HG03520 (cell line): Measurements from ENCODE around the gene HHIP.
A peak's percentile ranks its signal among the peaks of the same experiment; 100 is the strongest.

Source experiments
- ATAC-seq: cut with Tn5 transposase; IDR thresholded peaks from one replicate; pipeline ENCODE4 v1.9.1; 2021; ENCODE audit warnings: mild to moderate bottlenecking, moderate library complexity; ENCODE audit not compliant: unreplicated experiment

Gene HHIP

DNA sequence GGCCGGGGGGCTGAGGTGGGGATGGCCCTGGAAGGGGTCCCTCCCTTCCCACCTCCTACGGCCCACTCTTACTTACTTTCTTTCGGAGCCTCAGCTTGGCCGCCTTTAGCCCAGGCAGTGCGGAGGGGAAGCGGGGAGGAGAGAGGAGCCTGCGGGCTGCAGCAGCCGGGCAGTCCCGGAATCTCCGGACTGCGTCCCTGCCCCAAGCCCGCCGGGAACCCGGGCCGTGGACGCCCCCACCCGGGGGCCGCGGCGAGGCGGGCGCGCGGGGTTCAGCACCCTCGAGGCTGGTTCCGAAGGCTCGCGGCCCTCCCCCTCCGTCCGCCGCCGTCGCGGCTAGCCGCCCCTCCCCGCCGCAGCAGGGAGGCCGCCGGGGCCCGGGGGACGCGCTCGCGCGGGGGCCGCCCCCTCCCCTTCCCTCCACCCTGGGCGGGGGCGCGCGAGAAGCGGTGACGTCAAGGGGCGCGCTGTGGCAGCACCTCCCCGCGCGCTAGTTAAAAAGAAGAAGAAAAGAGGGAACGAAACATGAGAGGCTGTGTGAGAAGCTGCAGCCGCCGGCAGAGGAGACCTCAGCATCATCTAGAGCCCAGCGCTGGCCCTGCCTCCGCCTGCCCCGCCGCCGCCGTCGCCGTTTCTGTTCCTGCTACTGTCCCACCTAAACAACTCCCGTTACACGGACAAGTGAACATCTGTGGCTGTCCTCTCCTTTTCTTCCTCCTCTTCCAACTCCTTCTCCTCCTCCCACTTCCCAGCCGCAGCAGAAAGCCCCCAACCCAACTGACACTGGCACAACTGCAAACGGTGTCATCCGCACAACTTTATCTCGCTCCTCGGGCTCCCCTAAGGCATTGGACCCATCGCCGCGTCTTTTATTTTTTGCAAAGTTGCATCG lies at the start of gene HHIP:
TSS of gene HHIP (plus strand) at position 526 of the 892 bp plus-strand sequence. CDS start 520 bp downstream, outside the sequence.
- no peak for ATAC-seq

DNA sequence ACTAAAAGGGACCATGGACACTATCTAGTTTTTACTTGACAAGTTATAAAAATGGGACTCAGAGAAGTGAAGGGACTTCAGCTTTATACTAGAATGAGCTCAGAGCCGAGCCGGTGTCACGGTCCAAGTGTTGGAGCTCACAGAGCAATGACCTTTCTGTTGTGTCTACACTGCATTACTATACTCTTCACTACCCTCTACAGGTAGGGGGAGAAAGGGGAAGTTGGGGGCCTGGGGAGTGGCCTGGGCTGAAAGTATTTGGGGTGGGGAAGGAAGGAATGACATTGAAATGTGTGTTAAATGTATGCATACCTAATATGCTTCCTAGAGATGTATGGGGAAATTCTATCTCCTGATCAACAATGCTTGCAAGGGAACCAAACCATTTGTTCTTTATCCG lies 48.8 kb upstream of the HHIP start:
- no peak for ATAC-seq

GRCh38 chr4:144599621-144600020 lies 46.3 kb upstream of the HHIP start:
- ATAC-seq: no peak

DNA sequence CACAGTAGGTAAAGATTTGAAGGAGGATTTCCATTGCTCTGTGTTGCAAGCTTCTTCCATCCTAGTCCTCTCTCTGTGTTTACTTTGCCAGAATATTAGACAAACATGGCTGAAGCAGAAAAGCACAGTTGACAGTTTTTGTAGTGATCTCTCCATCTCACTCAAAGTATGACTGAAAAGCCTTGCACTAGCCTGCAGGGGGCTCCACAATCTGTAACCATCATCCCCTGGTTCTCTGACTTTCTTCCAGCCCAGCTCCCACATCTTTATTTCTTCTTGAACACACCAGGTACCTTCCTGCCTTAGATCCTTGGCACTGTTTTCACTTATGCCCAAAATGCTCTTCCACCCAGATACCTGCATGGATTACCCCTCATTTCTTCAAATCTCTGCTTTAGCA lies 34.1 kb upstream of the HHIP start:
- ATAC-seq: no peak

DNA sequence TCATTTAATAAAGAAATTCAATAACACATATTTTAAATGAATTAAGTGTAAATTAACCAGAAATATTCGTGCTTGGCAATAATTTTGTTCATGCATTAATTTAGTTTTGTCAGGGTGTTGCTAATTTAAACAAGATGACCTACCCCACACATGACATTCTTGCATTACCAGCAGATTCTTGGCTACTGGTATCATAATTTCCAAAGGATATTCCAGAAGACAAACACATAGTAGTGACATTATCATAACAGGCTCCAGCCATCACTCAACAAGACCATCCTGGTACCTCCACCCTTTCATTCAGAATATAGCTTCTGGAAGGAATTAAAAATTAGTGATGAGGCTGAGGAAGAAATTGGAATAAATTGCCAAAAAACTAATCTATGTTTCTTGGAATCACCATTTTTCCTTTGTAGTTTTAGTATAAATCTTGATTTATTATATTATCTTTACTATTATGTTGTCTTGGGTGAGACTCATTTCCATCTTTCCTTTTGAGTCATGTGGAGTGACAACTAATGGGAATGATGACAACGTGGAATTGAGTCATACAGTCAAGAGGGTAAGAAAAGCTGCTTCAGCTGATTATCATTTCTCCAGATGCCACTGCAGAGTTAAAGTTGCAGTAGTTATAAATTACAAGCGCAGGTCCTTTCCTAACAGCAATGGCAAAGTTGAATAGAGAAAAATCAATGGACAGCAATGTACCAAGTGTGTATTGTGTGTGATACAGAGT lies 30.9 kb upstream of the HHIP start:
- ATAC-seq: no peak

DNA sequence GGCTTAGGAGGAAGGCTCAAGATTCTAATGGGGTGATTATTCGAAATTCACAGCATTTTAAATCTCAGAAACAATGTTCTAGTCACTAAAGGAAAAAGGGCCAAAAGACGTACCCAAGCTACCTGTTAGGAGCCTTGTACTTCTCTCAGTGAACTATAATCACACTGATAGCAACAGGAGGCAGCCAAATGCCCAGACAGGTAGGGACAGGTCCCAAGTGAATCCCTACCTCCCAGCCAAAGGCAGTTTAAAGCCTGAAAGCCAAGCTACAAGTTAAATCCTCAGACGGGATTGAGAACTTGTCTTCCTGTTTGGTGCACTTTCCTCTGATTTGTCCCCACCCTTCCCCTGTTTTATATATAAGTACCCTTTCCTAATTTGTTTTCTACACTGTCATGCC lies 24.3 kb upstream of the HHIP start:
- ATAC-seq: no peak

DNA sequence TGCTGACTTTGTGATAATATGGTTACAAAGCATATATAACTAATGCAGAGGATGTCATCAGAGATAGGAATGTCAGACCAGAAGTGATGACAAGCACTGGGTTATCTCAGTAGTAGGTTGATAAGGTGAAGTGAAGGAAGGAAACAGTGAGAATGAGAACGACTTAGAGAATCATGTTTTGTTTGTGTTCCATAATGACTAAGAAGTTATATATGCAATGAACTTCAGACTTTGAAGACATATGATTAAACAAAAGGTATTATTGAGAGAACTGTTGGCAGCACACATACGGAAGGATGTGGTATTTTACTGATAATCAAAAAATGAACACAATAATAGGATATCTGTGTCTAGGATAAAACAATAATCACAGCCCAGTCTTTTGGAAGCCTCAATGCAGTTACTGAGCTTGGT lies 18.3 kb upstream of the HHIP start:
- no peak for ATAC-seq

- ATAC-seq: no peak
Measured at GRCh38 chr4:144633215-144633614, 12.7 kb upstream of the HHIP start.

GRCh38 chr4:144634978-144635747 lies 10.8 kb upstream of the HHIP start:
- ATAC-seq: peak; percentile 99

- no peak for ATAC-seq
Measured at GRCh38 chr4:144644368-144645101, 1.4 kb upstream of the HHIP start.

- no peak for ATAC-seq
Measured at GRCh38 chr4:144645102-144645630, 790 bp upstream of the HHIP start.

DNA sequence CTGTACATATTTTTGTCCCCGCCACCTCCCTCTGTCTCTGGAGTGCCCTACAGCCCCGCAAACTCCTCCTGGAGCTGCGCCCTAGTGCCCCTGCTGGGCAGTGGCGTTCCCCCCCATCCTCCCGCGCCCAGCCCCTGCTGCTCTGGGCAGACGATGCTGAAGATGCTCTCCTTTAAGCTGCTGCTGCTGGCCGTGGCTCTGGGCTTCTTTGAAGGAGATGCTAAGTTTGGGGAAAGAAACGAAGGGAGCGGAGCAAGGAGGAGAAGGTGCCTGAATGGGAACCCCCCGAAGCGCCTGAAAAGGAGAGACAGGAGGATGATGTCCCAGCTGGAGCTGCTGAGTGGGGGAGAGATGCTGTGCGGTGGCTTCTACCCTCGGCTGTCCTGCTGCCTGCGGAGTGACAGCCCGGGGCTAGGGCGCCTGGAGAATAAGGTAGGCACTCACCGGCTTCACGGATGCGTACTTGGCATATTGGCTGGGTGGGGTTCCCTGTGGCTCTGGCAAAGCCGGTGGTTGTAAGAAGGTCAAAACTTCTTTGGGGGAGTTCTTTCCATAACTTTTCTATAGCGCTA lies 653 bp downstream of the HHIP start:
- ATAC-seq: no peak

DNA sequence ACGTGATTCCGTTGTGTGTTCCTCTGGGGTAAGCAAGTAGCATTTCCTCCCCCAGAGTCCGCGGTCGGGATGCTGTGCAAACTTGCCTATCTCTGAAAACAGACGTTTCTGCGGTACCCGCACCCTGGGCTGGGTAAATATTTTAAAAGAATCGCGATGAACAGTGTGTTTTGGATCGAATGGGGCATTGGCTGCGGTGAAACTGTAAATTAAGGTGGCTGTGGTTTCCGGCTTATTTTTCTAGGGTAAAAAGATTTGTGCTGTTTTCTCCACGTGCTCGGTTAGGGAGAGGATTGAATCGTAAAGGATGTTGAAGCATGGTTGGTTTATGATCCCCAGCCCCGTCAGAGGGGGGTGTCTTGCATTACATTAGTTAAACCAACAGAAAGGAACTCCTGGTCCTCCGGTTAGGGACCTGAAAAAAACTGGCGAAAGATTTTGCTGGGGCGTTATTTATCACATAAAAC lies 1.2 kb downstream of the HHIP start:
- ATAC-seq: no peak

DNA sequence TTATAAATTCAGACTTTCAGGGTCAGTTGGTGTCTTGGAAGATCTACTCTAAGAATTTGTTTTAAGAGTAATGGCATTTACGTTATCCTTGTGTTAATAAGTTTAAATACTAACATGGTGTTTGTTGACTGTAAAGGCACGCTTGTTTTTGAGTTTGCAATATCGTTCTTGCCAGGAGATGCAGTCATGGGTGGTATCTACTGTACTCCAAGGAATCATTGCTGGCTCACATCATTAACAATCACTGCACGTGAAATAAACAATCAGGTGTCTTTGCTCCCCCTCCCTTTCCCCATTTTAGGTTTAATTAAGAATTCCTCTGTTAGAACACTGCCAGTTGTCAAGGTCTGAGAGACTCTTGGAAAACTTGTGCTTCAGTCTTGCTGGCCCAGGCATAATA lies 1.6 kb downstream of the HHIP start:
- no peak for ATAC-seq

DNA sequence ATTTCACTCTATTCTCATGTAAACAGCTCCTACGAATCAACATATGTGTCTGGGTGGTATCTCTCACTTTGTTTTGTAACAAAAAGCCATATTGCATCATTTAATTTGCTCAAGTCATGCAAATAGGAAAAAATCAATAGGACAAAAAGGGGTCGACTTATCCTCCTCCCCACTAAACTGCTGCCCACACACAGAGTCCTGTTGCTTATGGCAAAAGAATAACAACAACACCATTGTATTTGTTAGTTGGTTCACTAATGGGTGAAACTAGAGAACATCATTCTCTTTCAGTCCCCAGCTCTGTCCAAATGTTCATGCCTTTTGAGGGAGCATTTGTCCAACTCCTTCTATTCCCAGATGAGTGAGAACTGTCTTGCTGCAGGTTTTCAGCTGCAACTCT lies 2.1 kb downstream of the HHIP start:
- ATAC-seq: no peak

DNA sequence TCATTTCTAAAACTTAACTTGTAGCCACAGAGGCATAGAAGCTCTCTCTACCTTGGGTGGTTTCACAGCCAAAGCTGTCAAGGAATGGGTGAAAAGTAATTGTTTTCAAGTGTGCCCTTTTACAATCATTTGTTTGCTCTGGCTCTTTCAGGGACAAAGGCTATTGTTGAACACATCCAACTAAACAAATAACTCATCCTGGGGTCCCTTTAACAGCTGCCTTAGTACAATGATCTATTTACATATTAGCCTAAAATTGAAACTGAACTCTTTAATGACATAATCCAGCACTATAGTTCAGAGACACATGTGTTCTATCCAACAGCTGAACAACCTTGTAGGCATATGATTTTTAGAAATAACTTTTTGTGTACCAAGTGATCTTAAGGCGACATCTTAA lies 3.7 kb downstream of the HHIP start:
- ATAC-seq: no peak

GRCh38 chr4:144650311-144651005 lies 4.5 kb downstream of the HHIP start:
- no peak for ATAC-seq

DNA sequence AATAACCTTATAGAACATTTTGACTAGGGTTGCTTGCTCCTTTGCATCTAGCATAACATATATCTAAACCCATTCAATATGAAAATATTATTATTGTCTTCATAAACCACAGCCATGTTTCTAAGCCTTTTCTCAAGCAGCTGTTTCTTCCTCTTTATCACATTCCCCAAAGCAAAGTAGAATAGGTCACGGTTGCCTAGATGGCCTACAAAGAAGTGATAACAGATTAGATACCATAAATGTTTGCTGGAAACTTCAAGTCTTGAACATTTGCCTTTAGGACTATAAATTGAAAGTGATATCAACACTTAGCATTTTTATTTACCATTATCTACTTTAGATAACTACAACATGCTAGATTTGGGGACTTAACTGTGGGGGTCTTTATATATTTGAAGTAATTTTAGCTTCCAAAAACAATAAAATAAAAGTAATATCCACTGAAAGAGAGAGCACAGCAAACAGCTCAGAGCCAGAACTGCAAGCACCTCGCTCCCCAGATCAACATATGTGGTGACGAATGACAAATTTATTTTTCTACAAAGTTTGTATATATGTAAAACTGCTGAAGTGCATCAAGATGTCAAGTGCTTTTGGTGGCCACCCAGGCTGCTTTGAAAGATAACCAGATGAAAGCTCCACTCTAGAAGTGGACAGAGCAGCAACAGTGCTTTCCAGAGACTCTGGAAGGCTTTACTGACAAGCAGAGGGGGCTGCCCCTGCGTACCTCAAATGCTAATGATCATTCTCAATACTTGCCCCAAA lies 8.0 kb downstream of the HHIP start:
- no peak for ATAC-seq

DNA sequence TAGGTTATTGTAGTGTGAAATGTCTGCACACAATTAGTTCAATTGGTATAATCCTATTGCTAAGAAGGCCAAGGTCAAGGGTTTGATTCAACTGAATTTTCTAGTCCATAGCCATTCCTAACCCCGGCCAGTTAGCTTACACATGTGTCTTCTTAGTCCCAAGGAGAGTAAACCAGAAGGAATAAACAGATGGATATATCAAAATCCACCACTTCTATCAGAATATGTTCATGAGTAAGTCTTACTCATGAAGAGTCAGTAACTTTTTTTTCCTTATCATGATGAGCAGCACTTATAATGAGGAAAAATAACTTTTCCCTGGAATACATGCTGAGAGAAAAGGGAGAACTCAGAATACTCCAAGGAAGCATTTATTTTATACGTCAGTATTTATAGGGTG lies 9.5 kb downstream of the HHIP start:
- no peak for ATAC-seq
